ENCODE results near the gene BLOC1S2.
"Not testable (repeated sequence)": the region's sequence is repeated elsewhere in the genome, so short reads cannot be mapped to it uniquely, and the experiment has no call there.

The BLOC1S2 gene

DNA sequence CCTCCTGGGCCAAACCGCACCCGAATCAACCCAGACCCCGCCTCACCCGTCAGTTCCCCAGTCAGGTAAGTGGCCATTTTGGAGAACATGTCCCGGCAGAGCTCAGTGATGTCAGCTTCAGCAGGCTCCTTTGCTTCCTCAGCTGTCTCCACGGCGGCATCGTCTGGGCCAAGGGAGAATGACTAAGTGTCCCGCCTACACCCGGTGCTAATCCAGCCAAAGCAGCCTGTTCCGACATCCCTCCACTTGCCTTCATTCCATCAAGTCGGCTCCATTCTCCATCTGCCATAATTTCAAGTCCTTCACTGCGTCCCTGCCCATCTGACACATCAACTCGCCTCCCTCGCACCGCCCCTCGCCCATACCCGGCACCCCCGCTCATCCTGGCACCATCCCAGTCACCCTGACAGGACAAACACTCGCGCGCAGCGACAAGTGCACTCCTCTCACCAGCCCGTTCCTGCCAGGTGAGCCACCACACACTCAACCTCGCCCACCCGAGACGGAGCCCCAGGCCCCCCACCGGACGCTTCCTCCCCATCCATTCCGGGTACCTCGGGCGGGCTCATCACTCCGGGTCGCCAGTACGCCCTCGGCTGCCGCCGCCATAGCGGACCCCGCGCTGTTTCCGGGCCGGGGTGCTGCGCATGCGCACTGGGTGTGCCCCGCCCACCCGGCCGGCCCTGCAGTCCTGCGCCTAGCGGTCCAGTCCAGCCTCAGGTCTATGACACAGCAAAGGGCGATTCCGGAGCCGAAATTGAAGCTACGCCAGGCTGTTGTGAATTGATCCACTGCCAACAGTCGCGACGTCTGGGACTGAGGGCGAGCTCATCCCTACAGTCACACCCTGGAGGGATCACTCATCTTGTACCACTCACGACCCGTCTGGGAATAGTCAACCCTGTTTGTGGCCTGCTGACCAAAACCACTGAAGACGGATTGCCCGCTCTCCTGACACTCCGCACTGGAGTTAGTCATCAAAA is at the start of gene BLOC1S2:
BLOC1S2 (minus strand) TSS at position 630 of the 983 bp plus-strand sequence; CDS start at position 609, 21 bp downstream.
- peak; percentile 89 to 95 for DNase-seq

DNA sequence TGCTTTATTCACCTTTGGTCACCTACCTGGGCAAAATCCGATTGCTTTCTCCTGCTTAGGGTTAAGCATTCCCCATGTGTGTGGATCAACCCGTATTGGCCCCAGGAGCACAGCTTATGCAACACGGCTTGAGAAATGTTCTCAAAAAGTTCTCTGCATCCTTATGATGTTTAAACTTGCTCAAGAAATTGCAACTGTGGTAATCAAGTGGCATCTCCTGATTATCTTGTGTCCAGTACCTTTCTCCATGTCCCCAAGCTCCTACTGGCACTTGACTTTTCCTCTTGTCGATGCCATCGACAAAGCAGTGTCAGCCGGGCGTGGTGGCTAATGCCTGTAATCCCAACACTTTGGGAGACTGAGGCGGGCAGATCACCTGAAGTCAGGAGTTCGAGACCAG is 48.3 kb upstream of the BLOC1S2 start:
- DNase-seq: peak in 1 of 2 donors; percentile 32

DNA sequence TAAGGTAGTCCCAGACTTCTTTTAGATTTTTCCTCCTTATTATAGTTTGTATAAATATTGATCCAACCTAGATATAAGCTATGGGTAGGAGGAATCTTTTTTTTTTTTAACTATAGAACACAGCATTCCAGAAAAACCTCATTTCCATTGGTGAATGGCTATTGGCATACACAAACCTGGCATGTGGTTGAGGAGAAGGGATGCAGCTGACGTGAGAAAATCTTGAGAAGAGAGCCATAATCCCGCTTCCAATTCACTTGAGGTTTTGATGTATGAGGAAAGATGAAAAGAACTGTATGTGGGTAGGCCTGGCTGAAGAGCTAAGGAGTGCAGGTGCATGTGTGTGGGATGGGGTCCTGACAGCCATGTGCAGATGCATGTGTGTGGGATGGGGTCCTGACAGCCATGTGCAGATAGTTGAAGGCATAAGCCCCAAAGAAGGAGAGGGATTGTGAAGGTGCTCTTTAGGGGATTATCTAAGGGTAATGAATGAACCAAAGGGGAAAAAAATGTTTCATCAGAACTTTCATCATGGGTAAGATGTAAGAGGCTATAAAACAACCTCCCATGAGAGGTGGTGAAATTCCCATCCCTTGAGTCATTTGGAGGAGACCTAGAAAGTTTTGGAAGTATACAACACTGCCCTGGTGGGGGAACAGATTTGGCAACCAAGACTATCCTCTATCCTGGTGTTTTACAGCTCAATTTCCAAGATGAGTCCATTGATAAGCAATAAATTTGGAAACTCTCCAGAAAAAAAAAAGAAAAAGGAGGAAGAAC is 47.4 kb upstream of the BLOC1S2 start:
- DNase-seq: peak; percentile 12 to 71

DNA sequence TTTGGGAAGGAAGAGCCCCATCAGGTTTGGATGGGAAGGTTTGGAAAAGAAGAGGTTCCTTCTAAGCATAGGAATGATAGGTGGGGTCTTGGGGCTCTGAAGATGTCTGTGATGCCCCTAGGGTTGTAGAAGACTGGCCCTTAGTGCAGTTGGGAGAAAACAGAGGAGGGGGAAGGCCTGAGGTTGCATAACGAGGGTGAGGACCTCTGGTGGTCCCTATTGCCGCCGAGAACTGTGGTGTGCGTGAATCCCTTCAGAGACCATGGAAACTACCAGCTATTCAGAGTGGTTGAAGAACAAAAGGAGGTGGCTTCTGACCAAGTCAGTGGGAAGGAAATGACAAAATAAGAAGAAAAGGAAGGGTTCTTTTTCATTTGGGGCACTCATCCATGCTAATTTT is 46.6 kb upstream of the BLOC1S2 start:
- DNase-seq: no peak

DNA sequence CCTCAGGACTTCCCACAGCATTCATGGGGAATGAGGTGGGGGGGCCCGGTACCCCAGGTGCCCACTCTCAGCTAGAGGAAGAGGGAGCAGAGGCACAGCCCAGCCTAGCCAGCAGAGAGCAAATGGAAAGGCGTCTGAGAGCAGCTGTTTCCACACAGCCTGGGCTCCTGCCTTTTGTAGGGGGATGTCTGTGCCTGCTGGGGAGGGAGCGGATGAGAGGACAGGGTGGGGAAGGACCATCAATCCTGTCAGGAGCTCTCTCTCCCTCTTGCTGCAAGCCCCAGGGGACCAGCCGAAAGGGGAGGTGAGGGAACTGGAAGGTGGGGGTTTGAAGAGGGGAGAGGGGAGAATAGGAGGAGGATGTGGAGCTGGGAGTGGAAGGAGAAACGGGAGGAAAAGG is 43.6 kb upstream of the BLOC1S2 start, which contains the start of gene PKD2L1:
PKD2L1 (minus strand) TSS at position 150 of the 400 bp plus-strand sequence; CDS start at position 25, 125 bp downstream.
- DNase-seq: no peak

DNA sequence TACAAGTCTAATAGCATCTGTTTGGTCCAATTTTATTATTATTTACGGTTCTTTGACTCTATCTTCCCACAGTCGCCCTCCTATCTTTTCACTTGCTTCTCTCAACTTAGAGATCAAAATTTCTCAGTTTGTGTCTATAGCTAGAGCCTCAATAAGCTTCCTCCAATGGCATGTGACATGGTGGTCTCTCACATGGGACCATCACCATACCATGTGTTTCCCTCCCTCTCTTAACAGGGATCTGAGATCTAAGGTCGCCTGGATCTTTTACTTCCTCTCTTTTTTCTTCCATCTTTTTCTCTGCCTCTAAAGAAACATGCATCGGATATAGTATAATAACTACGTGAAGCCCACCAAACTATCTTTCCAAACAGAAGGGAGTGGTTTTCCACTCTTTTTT is 41.7 kb upstream of the BLOC1S2 start:
- DNase-seq: no peak

DNA sequence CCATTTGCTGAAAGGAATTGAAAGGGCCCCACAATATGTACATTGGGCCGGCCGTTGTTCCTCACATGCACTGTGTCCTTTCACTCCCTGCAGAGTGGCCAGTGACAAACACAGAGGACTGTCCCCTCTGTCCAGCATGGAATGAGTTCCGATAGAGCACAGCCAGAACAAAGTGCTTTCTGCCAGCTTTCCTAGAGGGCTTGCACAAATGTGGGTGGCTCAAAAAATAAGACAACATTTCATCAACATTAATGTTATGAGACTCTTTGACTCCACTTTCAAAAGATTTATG is 41.2 kb upstream of the BLOC1S2 start:
- DNase-seq: no peak

DNA sequence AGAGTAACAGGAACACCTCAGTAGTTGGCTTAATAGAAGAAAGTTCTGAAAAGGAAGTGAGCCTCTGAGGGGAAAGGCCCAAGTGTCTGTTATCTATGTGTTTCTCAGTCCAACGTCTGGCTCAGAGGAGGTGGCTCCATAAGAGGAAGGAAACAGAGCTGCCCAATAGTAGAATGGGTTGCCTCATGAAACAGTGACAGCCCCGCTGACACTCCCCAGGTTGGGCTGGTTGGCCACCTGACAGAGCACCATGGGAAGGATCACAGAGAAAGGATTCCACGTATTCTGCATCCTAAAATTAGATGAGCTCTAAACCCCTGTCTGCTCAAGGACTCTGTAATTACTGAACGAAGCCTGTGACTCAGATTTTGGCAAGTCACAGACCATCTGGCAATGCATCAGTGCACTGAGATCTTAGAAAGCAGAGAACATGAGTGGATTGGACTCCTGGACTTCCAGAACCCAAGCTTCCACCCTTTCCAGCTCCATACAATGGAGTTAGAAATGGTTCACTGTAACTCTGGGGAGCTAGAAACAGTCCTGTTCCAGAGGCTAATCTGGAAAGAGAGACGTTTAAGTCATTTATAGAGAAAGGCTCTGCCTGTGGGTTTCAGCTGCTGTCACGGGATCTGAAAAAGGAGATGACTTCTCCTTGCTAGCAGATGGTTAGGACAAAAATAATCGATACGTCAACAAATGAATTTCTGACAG is 40.7 kb upstream of the BLOC1S2 start:
- peak; percentile 82 to 90 for DNase-seq

DNA sequence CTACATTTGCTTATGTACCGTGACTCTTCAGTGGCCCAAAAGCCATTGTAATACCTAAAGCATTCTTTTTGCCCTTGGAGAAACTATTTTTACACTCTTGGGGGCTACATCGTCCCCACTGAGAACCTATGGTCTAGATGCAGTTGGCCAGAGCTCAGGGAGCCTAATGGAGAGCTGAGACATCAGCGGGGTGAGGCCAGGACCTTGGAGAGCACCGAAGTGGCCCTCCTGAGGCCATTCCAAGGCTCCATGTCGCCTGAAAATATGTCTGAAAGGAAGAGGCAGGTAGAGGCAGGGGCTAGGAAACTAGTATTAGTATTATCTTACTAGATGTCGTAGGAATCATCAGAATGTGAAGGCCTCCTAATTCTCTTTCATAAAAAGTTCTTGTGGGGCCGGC is 38.7 kb upstream of the BLOC1S2 start:
- DNase-seq: no peak

DNA sequence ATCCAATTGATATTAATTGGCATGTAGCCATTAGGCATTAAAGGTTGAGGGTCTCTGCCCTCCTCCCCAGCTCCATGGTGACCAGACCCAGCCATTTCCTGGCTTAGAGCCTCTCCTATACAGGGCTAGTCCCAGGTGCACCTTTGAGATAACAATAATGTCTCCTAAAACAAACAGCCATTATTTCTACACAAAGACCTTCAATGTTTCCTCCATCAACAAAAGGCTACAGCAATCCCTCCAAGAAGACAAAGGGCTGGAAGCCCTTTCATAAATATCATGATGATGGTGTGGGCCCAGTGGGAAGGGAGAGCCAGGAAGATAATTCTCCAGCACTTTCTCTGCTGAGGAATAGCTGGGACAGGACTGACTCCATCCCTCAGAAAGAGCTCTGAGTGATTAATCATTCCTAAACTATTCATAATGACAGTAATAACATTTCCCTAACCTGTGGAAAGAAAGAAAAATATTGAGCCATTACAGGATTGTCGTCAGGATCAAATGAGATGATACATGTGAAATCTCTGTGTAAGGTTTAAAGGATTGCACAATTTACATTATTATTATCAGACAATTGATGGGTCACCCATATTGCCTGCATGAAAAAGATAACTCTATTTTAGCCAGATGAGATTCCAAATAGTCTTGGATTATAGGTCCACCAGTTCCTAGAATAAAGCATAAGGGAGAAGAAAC is 33.4 kb upstream of the BLOC1S2 start:
- DNase-seq: no peak

DNA sequence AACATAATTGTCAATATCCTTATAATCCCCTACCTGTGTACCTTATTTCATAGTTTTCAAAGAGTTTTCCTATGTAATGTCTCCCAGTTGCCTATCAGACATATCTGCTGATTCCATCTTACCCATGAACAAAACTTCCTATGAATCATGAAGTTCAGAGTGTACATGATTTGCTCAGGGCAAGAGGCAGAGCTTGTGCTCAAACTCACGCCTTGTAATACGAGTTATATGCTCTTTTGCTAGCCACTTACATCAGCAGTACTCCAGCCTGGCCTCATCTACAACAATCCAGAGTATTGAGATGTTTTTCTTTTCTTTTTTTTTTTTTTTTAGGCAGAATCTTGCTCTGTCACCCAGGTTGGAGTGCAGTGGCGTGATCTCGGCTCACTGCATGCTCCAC is 31.7 kb upstream of the BLOC1S2 start:
- no peak for DNase-seq

DNA sequence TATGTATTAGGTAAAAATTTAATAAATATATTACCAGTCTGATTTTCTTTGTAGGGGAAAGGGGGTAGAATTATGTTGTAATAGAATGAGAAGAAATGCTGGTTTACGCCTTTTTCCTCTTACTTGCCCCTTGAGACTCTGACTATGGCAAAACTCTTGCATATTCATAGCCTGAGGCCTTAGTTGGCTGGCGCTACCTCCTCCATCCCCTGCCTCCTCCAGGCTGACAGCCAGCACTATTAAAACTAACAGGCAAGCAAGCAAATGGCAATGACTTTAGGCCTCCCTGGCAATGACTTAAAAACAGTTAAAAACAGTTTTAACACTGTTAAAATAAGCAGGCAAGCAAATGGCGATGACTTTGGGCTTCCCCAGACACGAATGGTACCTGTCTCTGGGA is 29.1 kb upstream of the BLOC1S2 start:
- DNase-seq: no peak

DNA sequence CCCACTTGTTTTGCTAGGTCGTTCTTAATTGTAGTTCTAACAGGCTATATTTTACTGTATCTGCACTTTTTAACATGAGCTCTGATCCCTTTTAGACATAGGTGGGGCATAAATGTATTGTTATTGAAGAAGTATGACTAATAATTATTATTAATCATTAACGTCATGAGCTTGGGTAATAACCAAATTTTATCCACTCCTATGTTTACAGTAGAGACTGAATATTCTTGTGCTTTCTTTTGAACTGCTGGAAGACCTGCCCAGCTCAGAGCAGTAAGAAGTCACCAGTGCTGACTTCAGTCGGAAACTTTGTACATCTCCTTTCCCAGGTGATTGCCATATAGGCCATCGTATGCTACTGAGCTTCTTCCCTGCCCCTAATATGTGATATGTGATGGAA is 24.8 kb upstream of the BLOC1S2 start:
- no peak for DNase-seq

DNA sequence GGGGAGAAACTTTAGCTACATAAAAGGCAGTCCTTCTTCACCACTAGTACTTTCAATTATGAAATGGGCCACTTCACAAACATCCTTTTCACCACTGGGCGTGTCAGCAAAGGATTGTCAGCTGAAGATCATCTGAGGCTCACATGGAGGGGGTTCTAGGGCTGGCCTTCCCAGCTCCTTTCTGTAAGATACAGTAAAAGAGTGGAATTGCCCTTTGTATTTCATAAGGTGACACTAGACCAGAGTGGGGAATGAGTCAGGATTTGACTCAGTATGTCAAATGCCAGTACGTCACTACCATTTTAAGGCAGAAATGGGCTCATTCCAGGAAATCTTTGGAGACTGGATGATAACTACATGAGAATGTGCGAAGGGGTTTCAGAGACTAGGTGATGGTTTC is 21.2 kb upstream of the BLOC1S2 start:
- peak; percentile 42 to 96 for DNase-seq

DNA sequence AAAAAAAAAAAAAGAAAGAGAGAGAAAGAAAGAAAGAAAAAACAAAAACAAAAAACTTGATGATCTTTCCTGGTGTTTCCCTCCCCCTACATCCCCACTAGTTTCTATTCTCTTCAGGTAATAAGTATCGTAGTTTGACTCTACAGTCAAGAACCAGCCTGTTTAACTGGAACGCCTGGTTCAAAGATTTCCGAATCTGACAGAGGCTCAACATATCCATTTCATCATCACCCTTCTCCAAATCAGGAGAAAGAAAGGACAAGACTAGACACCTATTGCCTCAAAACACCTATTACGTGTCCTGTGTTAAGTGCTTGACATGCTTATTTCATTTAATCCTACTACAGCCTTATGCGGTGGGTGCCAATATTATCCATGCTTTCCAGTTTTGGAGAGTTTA is 20.4 kb upstream of the BLOC1S2 start:
- DNase-seq: no peak

DNA sequence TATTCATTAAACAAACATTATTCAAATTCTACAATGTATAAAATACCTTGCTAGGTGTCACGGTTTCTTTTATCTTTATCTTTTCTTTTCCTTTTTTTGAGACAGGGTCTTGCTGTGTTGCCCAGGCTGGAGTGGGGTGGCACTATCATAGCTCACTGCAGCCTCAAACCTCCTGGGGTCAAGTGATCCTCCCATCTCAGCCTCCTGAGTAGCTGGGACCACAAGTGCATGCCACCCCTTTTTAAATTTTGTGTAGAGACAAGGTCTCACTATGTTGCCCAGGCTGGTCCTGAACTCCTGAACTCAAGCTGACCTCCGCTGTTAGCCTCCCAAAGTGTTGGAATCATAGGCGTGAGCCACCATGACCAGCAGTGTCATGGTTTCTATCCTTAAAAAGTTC is 17.9 kb upstream of the BLOC1S2 start:
- DNase-seq: no peak

DNA sequence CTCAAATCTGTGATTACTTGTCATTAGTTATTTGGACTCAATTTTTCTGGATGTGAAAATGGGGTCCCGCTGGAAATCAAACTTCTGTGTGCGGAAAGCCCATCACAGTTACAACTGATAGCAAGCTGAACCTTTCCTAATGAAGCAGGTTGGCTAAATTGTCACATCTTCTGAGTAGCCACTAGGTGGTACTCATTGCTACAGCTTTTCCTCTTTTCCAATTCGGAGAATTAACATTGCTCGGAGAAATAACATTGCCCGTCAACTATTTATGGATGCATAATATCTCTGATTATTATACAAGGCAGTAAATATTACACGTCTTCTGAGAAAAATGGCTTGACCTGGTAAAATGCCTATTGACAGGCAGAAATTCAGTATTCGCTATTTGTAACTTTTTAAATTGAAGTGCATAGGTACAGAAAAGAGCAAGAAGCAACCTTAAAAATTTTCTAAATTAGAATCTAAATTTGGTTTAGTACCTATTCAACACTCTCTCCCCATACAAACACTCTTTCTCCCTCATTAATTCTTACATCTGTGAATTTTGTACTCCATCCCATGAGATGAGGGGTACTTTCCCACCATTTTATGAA is 17.3 kb upstream of the BLOC1S2 start:
- peak; percentile 35 to 40 for DNase-seq

DNA sequence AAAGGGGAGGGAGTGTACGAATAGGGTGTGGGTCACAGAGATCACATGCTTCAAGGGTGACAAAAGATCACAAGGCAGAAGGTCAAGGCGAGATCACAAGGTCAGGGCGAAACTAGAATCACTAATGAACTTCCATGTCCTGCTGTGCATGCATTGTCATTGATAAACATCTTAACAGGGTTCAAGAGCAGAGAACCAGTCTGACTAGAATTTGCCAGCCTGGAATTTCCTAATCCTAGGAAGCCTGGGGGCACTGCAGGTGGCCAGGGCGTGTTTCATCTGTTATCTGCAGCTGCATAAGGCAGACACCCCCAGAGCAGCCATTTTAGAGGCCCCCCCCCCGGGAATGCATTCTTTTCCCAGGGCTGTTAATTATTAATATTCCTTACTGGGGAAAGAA is 14.6 kb upstream of the BLOC1S2 start:
- not testable (repeated sequence) for DNase-seq

DNA sequence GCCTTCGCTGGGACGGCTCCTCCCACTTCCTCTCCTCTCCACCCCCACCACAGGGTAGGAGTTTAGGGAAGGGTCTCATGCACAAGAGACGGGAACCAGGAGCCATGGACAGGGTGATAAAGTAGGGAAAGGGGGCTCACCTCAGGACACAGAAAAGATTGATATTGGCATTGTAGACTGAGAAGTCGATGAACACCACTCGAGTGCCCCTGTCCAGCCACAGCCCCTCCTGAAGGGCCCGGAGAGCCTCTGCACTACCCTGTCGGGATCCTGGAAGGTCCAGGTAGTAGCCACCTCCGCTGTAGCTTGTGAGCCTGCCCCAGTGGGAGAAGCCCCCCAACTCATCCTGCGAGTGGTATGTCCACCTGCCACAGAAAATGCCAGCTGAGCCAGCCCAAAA is 10.8 kb upstream of the BLOC1S2 start:
- DNase-seq: no peak

DNA sequence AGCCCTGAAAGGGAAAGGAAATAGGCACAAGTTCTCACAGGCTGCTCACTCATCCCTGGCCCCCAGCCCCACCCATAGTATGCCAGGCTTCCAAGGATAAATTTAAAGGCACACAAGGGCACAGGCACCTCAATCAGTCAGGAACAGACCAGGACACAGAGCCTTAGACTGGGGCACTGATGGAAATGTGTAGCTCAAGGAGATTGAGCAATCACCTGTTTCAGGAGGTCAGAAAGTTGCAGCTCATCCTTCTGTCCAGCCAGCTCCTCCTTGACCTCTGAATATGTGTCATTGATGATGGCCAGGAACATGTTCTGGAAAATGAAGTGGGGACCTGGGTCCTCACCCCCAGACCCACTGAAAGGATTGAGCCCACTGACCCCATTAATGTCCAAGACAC is 6.6 kb upstream of the BLOC1S2 start:
- no peak for DNase-seq

DNA sequence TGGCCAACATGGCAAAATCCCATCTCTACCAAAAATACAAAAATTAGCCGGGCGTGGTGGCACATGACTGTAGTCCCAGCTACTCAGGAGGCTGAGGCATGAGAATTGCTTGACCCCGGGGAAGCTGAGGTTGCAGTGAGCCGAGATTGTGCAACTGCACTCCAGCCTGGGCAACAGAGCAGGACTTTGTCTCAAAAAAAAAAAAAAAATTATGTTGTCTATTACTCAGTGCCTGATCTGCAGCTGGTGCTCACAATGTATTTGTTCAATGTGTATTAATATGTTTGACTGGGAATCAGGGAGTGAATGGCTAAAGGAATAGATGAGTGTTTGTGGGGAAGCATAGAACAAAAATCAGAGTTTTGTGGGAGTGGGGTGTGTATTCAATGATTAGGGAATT is 5.8 kb upstream of the BLOC1S2 start:
- DNase-seq: peak; percentile 32 to 58

DNA sequence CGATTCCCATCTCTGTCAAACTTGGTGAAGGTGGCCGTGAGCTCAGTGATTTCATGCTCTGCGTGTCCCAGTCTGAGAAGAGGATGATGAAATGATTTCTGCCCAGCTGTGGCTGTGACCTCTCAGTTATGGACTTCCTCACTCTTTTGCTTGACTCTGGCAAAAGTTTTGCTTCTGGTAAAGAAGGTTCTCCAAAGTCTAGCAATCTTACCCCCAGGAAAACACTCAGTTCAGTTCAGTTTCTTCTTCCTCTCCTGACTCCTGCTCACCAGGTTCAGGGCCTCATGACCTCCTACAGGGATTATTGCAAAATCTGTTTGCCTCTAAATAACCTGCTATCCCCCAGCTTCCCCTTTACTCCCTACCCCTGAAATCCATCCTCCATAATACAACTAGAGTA is 4.9 kb upstream of the BLOC1S2 start:
- peak; percentile 58 to 78 for DNase-seq
